ENCODE results near the gene OLFM4. TPM values are rescaled to one million over a fixed set of nuclear protein-coding genes. Genes with fewer than 3 reads are reported as not detected.

OLFM4 gene
- total and polyA plus RNA-seq, 2 of the 8 experiments (the other 6 are each of a cell fraction or from before 2014, with no cell fraction given): not detected

DNA sequence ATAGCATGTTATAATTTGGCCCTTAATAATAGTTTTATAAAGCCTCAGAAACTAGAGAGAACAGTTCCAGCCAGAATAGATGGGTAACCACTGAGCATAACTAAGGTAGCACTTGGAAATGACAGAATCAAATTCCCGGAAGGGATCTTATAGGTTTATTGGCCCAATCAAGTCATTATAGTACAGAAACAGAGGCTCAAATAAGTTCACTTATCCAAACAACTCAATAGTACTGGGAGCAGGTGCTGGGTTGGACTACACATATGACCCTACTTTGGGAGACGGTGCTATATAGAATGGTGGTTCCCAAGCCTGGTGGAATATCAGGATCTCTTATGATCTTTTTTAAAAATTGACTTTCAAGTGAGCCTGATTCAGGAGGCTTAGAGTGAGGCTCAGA, 32.7 kb upstream of the OLFM4 start:
- Histone ChIP-seq H3K4me3 (ENCODE audit: extremely low read depth in 1 of 4, insufficient read depth in 2 of 4, low read depth in 3 of 4, low read length in 4 of 4) (no peak overlapping the region), H2BK20ac (ENCODE audit: low read length) (no peak overlapping the region), H2AK5ac (ENCODE audit: low read depth, low read length) (no peak overlapping the region), H3K27me3 (replicated peaks in 1 of 4; ENCODE audit: control insufficient read depth in 3 of 4, extremely low read depth in 1 of 4, insufficient read depth in 3 of 4, low read length in 3 of 4) (no peaks in the 10 kb centered on the region), H3K4ac (replicated peaks; ENCODE audit: insufficient read length, low read depth, low read length) (no peak overlapping the region), H3K79me1 (ENCODE audit: low read depth, low read length) (no peaks in the 10 kb centered on the region), H3K27ac (ENCODE audit: low read depth, low read length) (no peak overlapping the region), H2BK120ac (replicated peaks; ENCODE audit: low read depth, low read length) (no peak overlapping the region), H2BK15ac (ENCODE audit: low read length) (no peak overlapping the region), H3K23me2 (ENCODE audit: low read depth, low read length) (no peaks in the 10 kb centered on the region), H3K4me1 (replicated peaks in 1 of 4; ENCODE audit: control insufficient read depth in 3 of 4, insufficient read depth in 4 of 4, low read length in 3 of 4) (peaks cover 0 to 19% (median 7%) of the 10 kb centered on the region in 4 experiments; a peak in 5 of 7 replicates), H3K36me3 (ENCODE audit: control insufficient read depth in 2 of 4, insufficient read depth in 4 of 4, low read length in 3 of 4) (no peaks in the 10 kb centered on the region), H2BK12ac (ENCODE audit: low read depth, low read length) (no peak overlapping the region), H3K18ac (ENCODE audit: extremely low read depth, low read length) (no peak overlapping the region), H3K4me2 (ENCODE audit: insufficient read depth in 1 of 2, low read depth in 2 of 2, low read length in 2 of 2) (no peak overlapping the region), H4K20me1 (replicated peaks in 1 of 2; ENCODE audit: control insufficient read depth in 1 of 2, insufficient read depth in 2 of 2, low read length in 2 of 2) (no peaks in the 10 kb centered on the region), H3K14ac (ENCODE audit: insufficient read length) (no peak overlapping the region), H4K8ac (ENCODE audit: extremely low read depth, insufficient read depth, low read length) (no peak overlapping the region), H4K91ac (replicated peaks; ENCODE audit: insufficient read length, low read length) (no peak overlapping the region), H2AFZ (ENCODE audit: low read length) (no peak overlapping the region), H3K79me2 (ENCODE audit: control insufficient read depth in 1 of 2, insufficient read depth in 2 of 2, low read length in 2 of 2) (no peaks in the 10 kb centered on the region), H2BK5ac (ENCODE audit: low read depth, low read length) (no peak overlapping the region), H4K5ac (ENCODE audit: insufficient read length, low read depth, low read length) (no peak overlapping the region), H3K23ac (ENCODE audit: insufficient read length) (no peak overlapping the region), H3K9me3 (ENCODE audit: insufficient read depth in 2 of 2, low read depth in 1 of 2, low read length in 1 of 2) (no peaks in the 10 kb centered on the region), H3K9ac (replicated peaks in 1 of 4; ENCODE audit: extremely low read depth in 1 of 4, low read depth in 3 of 4, low read length in 3 of 4) (no peak overlapping the region), H3K56ac (replicated peaks; ENCODE audit: insufficient read length, low read depth, low read length) (no peak overlapping the region)
- CTCF ChIA-PET (ENCODE audit: partially characterized antibody): interaction anchor here (1.2 to 4.7 kb wide), 6 partner anchors 25 to 206 kb away, joined by 3 to 21 read pairs (median 6); no protein-coding TSS in a partner anchor
- FAIRE-seq: no peak
- no peak for TF ChIP-seq ASH2L (IDR thresholded peaks at IDR 0.05; ENCODE audit: low read length)
- no peak for TF ChIP-seq RNF2 (IDR thresholded peaks at IDR 0.05; ENCODE audit: borderline replicate concordance, low read depth, low read length, missing control alignments, poor library complexity, severe bottlenecking)
- no peak for TF ChIP-seq GTF2F1 (IDR thresholded peaks at IDR 0.05; ENCODE audit: borderline replicate concordance, low read depth, low read length)
- 91% methylated on average over 2 of the region's 2 CpGs; no CpG with 5 or more reads in 1 of the 2 experiments for WGBS, 2 experiments (ENCODE audit: extremely low coverage in 1 of 2, insufficient coverage in 1 of 2, insufficient read length in 1 of 2, insufficient replicate concordance in 2 of 2, low coverage in 1 of 2, low lambda C conversion rate in 2 of 2, missing lambda C conversion rate in 1 of 2)
- no peak for DNase-seq (ENCODE audit: low read depth in 1 of 2, low spot score in 2 of 2)
- POLR2A ChIA-PET (ENCODE audit: partially characterized antibody): no interaction called here
